Measurements from ENCODE around the gene IQGAP3. TPM values are rescaled to one million over a fixed set of nuclear protein-coding genes. Genes with fewer than 3 reads are reported as not detected.
"Not testable (repeated sequence)": the region's sequence is repeated elsewhere in the genome, so short reads cannot be mapped to it uniquely, and the experiment has no call there.

Gene IQGAP3
- total RNA-seq, 1 donor from 2014 or later = 1.3 TPM

GRCh38 chr1:156553860-156554485, 18.4 kb downstream of the IQGAP3 start:
- intact Hi-C loops (cut with DNase I) = no loop called here
- ATAC-seq (no peak), DNase-seq (no peak)
- H3K27ac ChIP-seq = no peak overlapping the region
- no peak overlapping the region for H3K4me3 ChIP-seq
- H3K4me1 ChIP-seq = no peaks in the 10 kb centered on the region
- H3K9me3 ChIP-seq = no peaks in the 10 kb centered on the region
- H3K27me3 ChIP-seq = no peaks in the 10 kb centered on the region
- TF ChIP-seq, protein P1, sequence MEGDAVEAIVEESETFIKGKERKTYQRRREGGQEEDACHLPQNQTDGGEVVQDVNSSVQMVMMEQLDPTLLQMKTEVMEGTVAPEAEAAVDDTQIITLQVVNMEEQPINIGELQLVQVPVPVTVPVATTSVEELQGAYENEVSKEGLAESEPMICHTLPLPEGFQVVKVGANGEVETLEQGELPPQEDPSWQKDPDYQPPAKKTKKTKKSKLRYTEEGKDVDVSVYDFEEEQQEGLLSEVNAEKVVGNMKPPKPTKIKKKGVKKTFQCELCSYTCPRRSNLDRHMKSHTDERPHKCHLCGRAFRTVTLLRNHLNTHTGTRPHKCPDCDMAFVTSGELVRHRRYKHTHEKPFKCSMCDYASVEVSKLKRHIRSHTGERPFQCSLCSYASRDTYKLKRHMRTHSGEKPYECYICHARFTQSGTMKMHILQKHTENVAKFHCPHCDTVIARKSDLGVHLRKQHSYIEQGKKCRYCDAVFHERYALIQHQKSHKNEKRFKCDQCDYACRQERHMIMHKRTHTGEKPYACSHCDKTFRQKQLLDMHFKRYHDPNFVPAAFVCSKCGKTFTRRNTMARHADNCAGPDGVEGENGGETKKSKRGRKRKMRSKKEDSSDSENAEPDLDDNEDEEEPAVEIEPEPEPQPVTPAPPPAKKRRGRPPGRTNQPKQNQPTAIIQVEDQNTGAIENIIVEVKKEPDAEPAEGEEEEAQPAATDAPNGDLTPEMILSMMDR (IDR thresholded peaks at IDR 0.05) = no peak
- H3K36me3 ChIP-seq = no peaks in the 10 kb centered on the region

DNA sequence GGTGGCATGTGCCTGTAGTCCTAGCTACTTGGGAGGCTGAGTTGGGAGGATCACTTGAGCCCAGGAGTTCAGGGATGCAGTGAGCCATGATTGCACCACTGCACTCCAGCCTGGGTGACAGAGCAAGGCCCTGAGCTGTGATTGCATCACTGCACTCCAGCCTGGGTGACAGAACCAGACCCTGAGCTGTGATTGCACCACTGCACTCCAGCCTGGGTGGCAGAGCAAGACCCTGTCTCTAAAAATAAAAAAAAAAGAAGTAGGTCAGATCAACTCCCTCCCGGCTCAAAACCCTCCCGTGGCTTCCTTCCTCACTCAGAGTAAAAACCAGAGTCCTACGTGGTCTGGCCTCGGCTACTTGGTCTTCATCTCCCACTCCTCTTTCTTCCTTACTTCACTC, 19.4 kb downstream of the IQGAP3 start:
- DNase-seq (peak; percentile 79), ATAC-seq (peak; percentile 74)
- H3K4me3 ChIP-seq; intact Hi-C loops (cut with DNase I); H3K27me3 ChIP-seq; H3K27ac ChIP-seq; H3K36me3 ChIP-seq; H3K9me3 ChIP-seq; H3K4me1 ChIP-seq: not testable (repeated sequence)

- TF ChIP-seq, protein P1 (IDR thresholded peaks at IDR 0.05) = no peak
- no peak for DNase-seq
Measured at GRCh38 chr1:156552518-156552917, 19.8 kb downstream of the IQGAP3 start.

DNA sequence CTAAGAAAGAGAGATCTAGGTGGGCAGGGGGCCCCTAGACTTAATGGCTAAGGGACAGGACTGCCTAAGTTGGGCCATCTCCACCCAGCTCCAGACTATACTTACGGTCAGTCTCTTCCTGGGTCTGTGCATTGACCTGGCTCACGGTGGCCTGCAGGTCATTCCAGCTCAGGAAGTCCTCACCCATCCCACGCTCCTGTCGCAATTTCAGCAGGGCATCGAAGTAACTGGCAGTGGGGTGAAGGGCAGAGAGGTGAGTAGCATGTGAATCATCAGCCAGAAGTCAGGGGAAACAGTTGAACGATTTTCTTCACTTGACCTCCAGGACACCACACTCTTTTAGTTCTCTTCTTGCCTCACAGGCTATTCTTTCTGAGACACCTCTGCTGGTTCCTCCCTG, 20.5 kb downstream of the IQGAP3 start:
- no peaks in the 10 kb centered on the region for H3K4me1 ChIP-seq
- no peak for ATAC-seq
- DNase-seq = no peak
- no peak overlapping the region for H3K27ac ChIP-seq
- H3K27me3 ChIP-seq = no peaks in the 10 kb centered on the region
- H3K36me3 ChIP-seq = no peaks in the 10 kb centered on the region
- H3K4me3 ChIP-seq = no peak overlapping the region
- H3K9me3 ChIP-seq = no peaks in the 10 kb centered on the region
- intact Hi-C loops (cut with DNase I) = no loop called here
- TF ChIP-seq, protein P1 (IDR thresholded peaks at IDR 0.05) = no peak

More at GRCh38 chr1:156552518-156552917, 19.8 kb downstream of the IQGAP3 start:
- Histone ChIP-seq H3K27me3 (no peaks in the 10 kb centered on the region), H3K4me1 (no peaks in the 10 kb centered on the region), H3K4me3 (no peak overlapping the region), H3K9me3 (no peaks in the 10 kb centered on the region), H3K27ac (no peak overlapping the region), H3K36me3 (no peaks in the 10 kb centered on the region)
- intact Hi-C loops (cut with DNase I) = no loop called here
- no peak for ATAC-seq

GRCh38 chr1:156551066-156551643, 21.2 kb downstream of the IQGAP3 start:
- intact Hi-C loops (cut with DNase I) = no loop called here

DNA sequence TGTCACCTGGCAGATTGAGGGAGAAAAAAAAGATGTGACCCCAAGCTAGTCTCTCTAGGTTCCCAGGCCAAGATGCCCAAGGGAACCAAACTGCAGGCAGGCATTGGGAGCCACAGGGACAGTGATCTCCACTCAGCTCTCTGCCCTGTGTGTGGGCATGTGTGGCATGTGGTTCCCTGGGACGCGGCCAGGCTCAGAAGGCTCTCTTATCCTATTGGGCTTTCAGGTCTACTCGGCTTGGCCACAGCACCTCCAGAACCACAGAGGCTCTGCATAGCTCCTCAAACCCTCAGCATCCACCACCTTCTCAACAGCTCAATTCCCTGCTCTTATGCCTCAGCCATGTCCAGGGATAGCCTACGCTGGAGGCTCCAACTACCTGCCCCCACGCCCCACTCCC, 22.0 kb downstream of the IQGAP3 start:
- Histone ChIP-seq H3K4me3 (no peak overlapping the region), H3K27me3 (no peaks in the 10 kb centered on the region), H3K36me3 (no peaks in the 10 kb centered on the region), H3K27ac (no peak overlapping the region), H3K9me3 (no peaks in the 10 kb centered on the region), H3K4me1 (no peaks in the 10 kb centered on the region)
- ATAC-seq (no peak), DNase-seq (no peak)
- TF ChIP-seq, protein P1 (IDR thresholded peaks at IDR 0.05) = no peak
- intact Hi-C loops (cut with DNase I) = no loop called here

More at GRCh38 chr1:156551066-156551643, 21.2 kb downstream of the IQGAP3 start:
- TF ChIP-seq, protein P1 (IDR thresholded peaks at IDR 0.05) = no peak
- Histone ChIP-seq H3K27ac (no peak overlapping the region), H3K9me3 (no peaks in the 10 kb centered on the region), H3K27me3 (no peaks in the 10 kb centered on the region), H3K4me3 (no peak overlapping the region), H3K4me1 (no peaks in the 10 kb centered on the region), H3K36me3 (no peaks in the 10 kb centered on the region)
- no peak for ATAC-seq
- no peak for DNase-seq

All from upper lobe of right lung (tissue), 1 donor.